PC-9 (cell line): Measurements from ENCODE around the gene CCDC148. TPM values are rescaled to one million over a fixed set of nuclear protein-coding genes. Genes with fewer than 3 reads are reported as not detected.

ENCODE experiments used
- BruUV-seq: library from RNA; stranded (reverse); fragments of 400-500 nt; replicated peaks from 2 replicates; lab custom pipeline; 2021; lab: Mats Ljungman, UMichigan
- CTCF ChIA-PET: fragments of 300-600 bp; sonication (Branson Sonifier 250); formaldehyde crosslinking; loops from one replicate; lab custom pipeline; 2022; ENCODE audit warnings: antibody characterized with exemption; lab: Charles Lee
- POLR2A ChIA-PET: fragments of 300-600 bp; sonication (Branson Sonifier 250); formaldehyde crosslinking; loops from one replicate; lab custom pipeline; 2022; ENCODE audit warnings: antibody characterized with exemption; ENCODE audit not compliant: unreplicated experiment; lab: Charles Lee
- DNase-seq, 2 experiments: peaks; one replicate each; pipeline versions ENCODE4 v3.0.0 to v3.0.0-alpha.2; 2015 to 2022; ENCODE audit warnings: mixed read lengths in 1 of 2
- H2AFZ ChIP-seq: fragments of 200-600 bp; sonication (generic); 2 replicates; pipeline ENCODE4 v1.8.1; 2017; ENCODE audit warnings: antibody characterized with exemption
- H3F3A ChIP-seq: fragments of 200-600 bp; sonication (generic); 2 replicates; pipeline ENCODE4 v1.8.1; 2017; ENCODE audit warnings: antibody characterized with exemption, mild to moderate bottlenecking, low read depth; ENCODE audit not compliant: insufficient read depth
- H3K27ac ChIP-seq: fragments of 200-600 bp; sonication (generic); 2 replicates; pipeline ENCODE4 v1.6.1; 2016; ENCODE audit warnings: mixed run types
- H3K27me3 ChIP-seq: fragments of 200-600 bp; sonication (generic); 2 replicates; pipeline ENCODE4 v1.6.1; 2016; ENCODE audit warnings: low read depth, mixed run types; ENCODE audit not compliant: insufficient read depth
- H3K36me3 ChIP-seq: fragments of 200-600 bp; sonication (generic); 2 replicates; pipeline ENCODE4 v1.6.1; 2016; ENCODE audit warnings: low read depth, mixed run types
- H3K4me1 ChIP-seq: fragments of 200-600 bp; sonication (generic); replicated peaks from 2 replicates; pipeline ENCODE4 v1.6.1; 2016; ENCODE audit warnings: mixed run types; ENCODE audit not compliant: insufficient read depth
- H3K4me2 ChIP-seq: fragments of 200-600 bp; sonication (generic); 2 replicates; pipeline ENCODE4 v1.6.1; 2017; ENCODE audit warnings: mixed run types
- H3K4me3 ChIP-seq: fragments of 200-600 bp; sonication (generic); 2 replicates; pipeline ENCODE4 v1.6.1; 2016; ENCODE audit warnings: mixed run types
- H3K79me2 ChIP-seq: fragments of 200-600 bp; sonication (generic); 2 replicates; pipeline ENCODE4 v1.6.1; 2017; ENCODE audit warnings: low read depth, mixed run types
- H3K9me2 ChIP-seq: fragments of 200-600 bp; sonication (generic); 2 replicates; pipeline ENCODE4 v1.8.1; 2017; ENCODE audit warnings: mild to moderate bottlenecking; ENCODE audit not compliant: insufficient read depth
- H3K9me3 ChIP-seq: fragments of 200-600 bp; sonication (generic); 2 replicates; pipeline ENCODE4 v1.8.1; 2016; ENCODE audit warnings: low read depth; ENCODE audit not compliant: insufficient read depth
- H4K20me1 ChIP-seq: fragments of 200-600 bp; sonication (generic); 2 replicates; pipeline ENCODE4 v1.8.1; 2017; ENCODE audit not compliant: insufficient read depth
- EZH2 ChIP-seq: fragments of 200-600 bp; sonication (generic); IDR thresholded peaks from 2 replicates; pipeline ENCODE4 v1.8.0; 2017; ENCODE audit warnings: antibody characterized with exemption, low read depth
- intact Hi-C: fragments of 100-400 bp; cut with micrococcal nuclease; formaldehyde crosslinking; loops from one replicate; pipeline ENCODE4 v1.10.0; 2022; ENCODE audit not compliant: unreplicated experiment
- total RNA-seq: library from RNA; stranded (reverse); gene quantifications from 2 replicates; pipeline ENCODE4 v1.2.3, GENCODE V29; 2021
- TF ChIP-seq, protein P1 (sequence below): fragments of 200-600 bp; sonication (generic); conservative IDR thresholded peaks from 2 replicates; pipeline ENCODE4 v1.6.1; 2017; ENCODE audit warnings: mixed run types, antibody characterized with exemption, mild to moderate bottlenecking, moderate library complexity

The CCDC148 gene
- total RNA-seq, 1 experiment from 2014 or later, result 1.8 TPM

DNA sequence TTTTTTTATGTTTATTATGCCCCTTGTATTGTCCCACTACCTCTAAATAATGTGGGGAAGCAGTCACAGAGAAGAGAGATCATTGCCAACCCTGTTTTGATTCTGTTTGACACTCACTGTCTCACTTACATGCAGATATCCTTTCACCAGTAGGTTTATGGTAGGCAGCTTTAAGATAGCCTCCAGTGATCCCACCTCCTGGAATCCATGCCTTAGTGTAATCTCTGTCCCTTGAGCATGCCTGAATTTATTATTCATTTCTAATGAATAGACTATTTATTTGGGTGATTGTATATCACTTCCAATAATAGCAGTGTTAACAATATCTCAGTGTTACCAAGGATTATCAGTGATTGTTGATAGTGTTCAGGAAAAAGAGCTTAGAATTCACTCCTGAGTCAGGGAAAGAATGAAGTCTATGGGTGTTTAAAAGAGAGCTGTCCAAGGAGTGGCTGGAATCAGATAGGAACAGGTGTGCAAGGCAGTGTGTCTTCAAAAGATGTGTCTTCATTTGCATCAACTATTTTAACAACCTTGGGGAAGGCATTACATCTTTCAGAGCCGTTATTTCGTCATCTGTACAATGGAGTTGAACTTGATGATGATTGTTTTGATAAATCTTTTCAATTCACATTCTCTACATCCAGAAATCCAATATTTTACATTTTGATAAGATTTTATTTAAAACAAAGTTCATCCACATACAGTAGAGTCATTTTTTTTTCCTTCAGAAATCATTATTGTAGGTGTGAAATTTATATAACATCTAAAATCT lies 32.1 kb upstream of the CCDC148 start:
- H2AFZ ChIP-seq, result no peak overlapping the region
- intact Hi-C loops, result no loop called here
- TF ChIP-seq, protein P1, sequence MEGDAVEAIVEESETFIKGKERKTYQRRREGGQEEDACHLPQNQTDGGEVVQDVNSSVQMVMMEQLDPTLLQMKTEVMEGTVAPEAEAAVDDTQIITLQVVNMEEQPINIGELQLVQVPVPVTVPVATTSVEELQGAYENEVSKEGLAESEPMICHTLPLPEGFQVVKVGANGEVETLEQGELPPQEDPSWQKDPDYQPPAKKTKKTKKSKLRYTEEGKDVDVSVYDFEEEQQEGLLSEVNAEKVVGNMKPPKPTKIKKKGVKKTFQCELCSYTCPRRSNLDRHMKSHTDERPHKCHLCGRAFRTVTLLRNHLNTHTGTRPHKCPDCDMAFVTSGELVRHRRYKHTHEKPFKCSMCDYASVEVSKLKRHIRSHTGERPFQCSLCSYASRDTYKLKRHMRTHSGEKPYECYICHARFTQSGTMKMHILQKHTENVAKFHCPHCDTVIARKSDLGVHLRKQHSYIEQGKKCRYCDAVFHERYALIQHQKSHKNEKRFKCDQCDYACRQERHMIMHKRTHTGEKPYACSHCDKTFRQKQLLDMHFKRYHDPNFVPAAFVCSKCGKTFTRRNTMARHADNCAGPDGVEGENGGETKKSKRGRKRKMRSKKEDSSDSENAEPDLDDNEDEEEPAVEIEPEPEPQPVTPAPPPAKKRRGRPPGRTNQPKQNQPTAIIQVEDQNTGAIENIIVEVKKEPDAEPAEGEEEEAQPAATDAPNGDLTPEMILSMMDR, result no peak
- TF ChIP-seq EZH2, result no peak
- H3K9me2 ChIP-seq, result no peaks in the 10 kb centered on the region
- H3K9me3 ChIP-seq, result no peaks in the 10 kb centered on the region
- H3K27me3 ChIP-seq, result no peaks in the 10 kb centered on the region
- H3K27ac ChIP-seq, result no peak overlapping the region; the same call in 1 of the 2 replicates
- POLR2A ChIA-PET, result no interaction called here
- H3K4me2 ChIP-seq, result no peak overlapping the region
- peaks cover 56% of the 10 kb centered on the region for H3K79me2 ChIP-seq
- DNase-seq, result no peak
- CTCF ChIA-PET, result no interaction called here
- no peaks in the 10 kb centered on the region for H3K36me3 ChIP-seq
- no peaks in the 10 kb centered on the region for H3F3A ChIP-seq
- H3K4me3 ChIP-seq, result no peak overlapping the region
- no TSS peak for BruUV-seq
- H4K20me1 ChIP-seq, result no peaks in the 10 kb centered on the region
- H3K4me1 ChIP-seq, result no peaks in the 10 kb centered on the region

DNA sequence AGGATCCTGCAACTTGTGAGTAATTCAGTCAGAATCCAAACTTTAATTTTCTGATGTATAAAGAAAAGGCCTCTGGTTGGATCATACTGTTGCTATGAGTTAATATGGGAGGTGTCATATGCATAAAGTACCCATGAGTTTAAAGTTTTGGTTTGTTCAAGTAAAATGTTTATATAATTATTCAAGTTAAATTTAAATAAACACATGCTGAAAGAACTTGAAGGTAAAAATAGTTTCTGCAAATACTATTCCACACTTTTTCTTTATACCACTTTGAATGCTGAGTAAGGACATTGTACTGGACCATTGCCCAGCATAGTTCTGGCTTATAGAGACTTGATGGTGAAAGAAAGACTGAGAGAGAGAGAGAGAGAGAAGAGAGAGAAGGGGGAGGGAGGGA lies 30.9 kb upstream of the CCDC148 start:
- intact Hi-C loops, result no loop called here
- H2AFZ ChIP-seq, result no peak overlapping the region
- no peak for DNase-seq
- BruUV-seq, result no TSS peak
- no peak overlapping the region for H3K4me2 ChIP-seq
- H3K79me2 ChIP-seq, result peaks cover 57% of the 10 kb centered on the region
- ChIA-PET CTCF (no interaction called here), POLR2A (no interaction called here)
- H3K27me3 ChIP-seq, result no peaks in the 10 kb centered on the region
- TF ChIP-seq, protein P1, result no peak
- no peak for TF ChIP-seq EZH2
- no peaks in the 10 kb centered on the region for H3K9me2 ChIP-seq
- no peaks in the 10 kb centered on the region for H4K20me1 ChIP-seq
- H3K36me3 ChIP-seq, result no peaks in the 10 kb centered on the region
- H3K9me3 ChIP-seq, result no peaks in the 10 kb centered on the region
- no peak overlapping the region for H3K4me3 ChIP-seq
- peaks cover 7% of the 10 kb centered on the region; the same call in 1 of the 2 replicates for H3K4me1 ChIP-seq
- H3F3A ChIP-seq, result no peaks in the 10 kb centered on the region
- no peak overlapping the region for H3K27ac ChIP-seq

DNA sequence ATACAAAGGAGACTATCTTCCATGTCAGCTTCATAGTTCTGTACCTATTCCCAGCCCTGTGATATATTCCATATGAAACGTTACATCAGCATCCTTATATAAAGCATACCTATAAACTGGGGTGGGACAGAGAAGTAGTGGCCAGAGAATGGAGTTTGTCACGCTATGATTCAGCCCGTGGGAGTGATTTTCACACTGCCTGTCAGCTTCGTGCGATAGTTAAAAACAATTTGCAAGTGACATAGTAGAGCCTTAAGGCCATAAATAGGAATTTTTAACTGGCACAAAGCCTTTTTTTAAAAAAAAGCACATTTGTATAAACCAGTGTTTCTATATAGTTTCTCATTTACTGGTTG lies 30.4 kb upstream of the CCDC148 start:
- no peak overlapping the region for H3K4me2 ChIP-seq
- H3K4me1 ChIP-seq, result peaks cover 11% of the 10 kb centered on the region; the same call in 1 of the 2 replicates
- no peaks in the 10 kb centered on the region for H3K36me3 ChIP-seq
- intact Hi-C loops, result no loop called here
- ChIA-PET CTCF (no interaction called here), POLR2A (no interaction called here)
- no peaks in the 10 kb centered on the region for H3K27me3 ChIP-seq
- no peak overlapping the region for H3K4me3 ChIP-seq
- no peaks in the 10 kb centered on the region for H3K9me3 ChIP-seq
- DNase-seq, result no peak
- H3K79me2 ChIP-seq, result peaks cover 62% of the 10 kb centered on the region
- no peaks in the 10 kb centered on the region for H3K9me2 ChIP-seq
- H3K27ac ChIP-seq, result no peak overlapping the region
- TF ChIP-seq, protein P1, result no peak
- no peak for TF ChIP-seq EZH2
- no peak overlapping the region for H2AFZ ChIP-seq
- BruUV-seq, result no TSS peak
- H3F3A ChIP-seq, result no peaks in the 10 kb centered on the region
- H4K20me1 ChIP-seq, result no peaks in the 10 kb centered on the region
